ENCODE results near the gene PSMA7. TPM values are rescaled to one million over a fixed set of nuclear protein-coding genes. Genes with fewer than 3 reads are reported as not detected.

The PSMA7 gene
- total RNA-seq, 1 experiment from 2014 or later: 362 TPM

- no TSS peak for BruUV-seq (replicated peaks)
- DNase-seq (ENCODE audit: unreplicated experiment): peak; percentile 94
- Mint-ChIP-seq H3K4me1 (ENCODE audit: insufficient read depth, unreplicated experiment) (peaks cover 10% of the 10 kb centered on the region), H3K27me3 (ENCODE audit: insufficient read depth, unreplicated experiment) (no peaks in the 10 kb centered on the region), H3K27ac (ENCODE audit: low read depth, unreplicated experiment) (peak within 1 kb of the TSS; percentile 95), H3K4me3 (ENCODE audit: unreplicated experiment) (peak within 1 kb of the TSS; percentile 89), H3K36me3 (ENCODE audit: insufficient read depth, unreplicated experiment) (peaks cover 40% of the 10 kb centered on the region), H3K9me3 (ENCODE audit: unreplicated experiment) (no peaks in the 10 kb centered on the region)
- ChIA-PET POLR2A (interaction anchor here (0.7 to 7.9 kb wide), 27 partner anchors 13 to 244 kb away, joined by 3 to 124 read pairs (median 4); partner anchors contain the start of genes MTG2, OSBPL2, PSMA7 and SS18L1), CTCF (interaction anchor here (0.7 to 2.0 kb wide), 5 partner anchors 10 to 813 kb away, joined by 3 to 11 read pairs (median 6); no protein-coding TSS in a partner anchor)
- TF ChIP-seq, protein P1, sequence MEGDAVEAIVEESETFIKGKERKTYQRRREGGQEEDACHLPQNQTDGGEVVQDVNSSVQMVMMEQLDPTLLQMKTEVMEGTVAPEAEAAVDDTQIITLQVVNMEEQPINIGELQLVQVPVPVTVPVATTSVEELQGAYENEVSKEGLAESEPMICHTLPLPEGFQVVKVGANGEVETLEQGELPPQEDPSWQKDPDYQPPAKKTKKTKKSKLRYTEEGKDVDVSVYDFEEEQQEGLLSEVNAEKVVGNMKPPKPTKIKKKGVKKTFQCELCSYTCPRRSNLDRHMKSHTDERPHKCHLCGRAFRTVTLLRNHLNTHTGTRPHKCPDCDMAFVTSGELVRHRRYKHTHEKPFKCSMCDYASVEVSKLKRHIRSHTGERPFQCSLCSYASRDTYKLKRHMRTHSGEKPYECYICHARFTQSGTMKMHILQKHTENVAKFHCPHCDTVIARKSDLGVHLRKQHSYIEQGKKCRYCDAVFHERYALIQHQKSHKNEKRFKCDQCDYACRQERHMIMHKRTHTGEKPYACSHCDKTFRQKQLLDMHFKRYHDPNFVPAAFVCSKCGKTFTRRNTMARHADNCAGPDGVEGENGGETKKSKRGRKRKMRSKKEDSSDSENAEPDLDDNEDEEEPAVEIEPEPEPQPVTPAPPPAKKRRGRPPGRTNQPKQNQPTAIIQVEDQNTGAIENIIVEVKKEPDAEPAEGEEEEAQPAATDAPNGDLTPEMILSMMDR (IDR thresholded peaks at IDR 0.05; ENCODE audit: unreplicated experiment): no peak
- intact Hi-C loops (cut with micrococcal nuclease): loop anchor here (1.0 kb wide), 1 partner anchor 56 kb away; no protein-coding TSS in a partner anchor
Observed at GRCh38 chr20:62121776-62122653, 21.2 kb downstream of the PSMA7 start, which contains the start of gene LSM14B. Gene LSM14B (plus strand): TSS chr20:62122475. CDS start chr20:62122667, 192 bp downstream.

DNA sequence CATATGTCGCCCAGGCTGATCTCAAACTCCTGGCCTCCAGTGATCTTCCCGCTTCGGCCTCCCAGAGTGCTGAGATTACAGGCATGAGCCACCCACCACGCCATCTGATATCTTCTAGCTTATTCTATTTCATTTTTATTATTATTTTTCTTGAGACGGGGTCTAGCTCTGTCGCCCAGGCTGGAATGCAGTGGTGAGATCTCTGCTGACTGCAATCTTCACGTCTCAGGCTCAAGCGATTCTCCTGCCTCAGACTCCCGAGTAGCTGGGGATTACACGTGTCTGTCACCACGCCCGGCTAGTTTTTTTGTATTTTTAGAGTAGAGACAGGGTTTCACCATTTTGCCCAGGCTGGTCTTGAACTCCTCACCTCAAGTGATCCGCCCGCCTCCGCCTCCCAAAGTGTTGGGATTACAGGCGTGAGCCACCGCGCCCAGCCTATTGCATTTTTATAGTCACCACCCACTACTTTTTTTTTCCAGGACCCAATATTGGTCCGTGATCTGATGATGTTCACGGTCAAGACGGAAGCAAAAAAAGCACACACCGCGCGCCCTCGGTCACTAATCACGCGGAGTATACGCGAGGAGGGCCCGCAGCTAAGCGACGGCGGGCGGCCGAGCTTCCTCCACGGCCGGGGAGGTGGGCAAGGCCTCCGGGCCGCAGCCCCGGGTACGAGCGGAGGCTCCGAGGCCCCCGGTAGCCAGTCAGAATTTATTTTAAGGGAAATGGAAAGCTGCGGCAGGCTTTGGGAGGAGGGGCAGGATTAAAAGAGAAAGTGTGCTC lies 22.0 kb downstream of the PSMA7 start:
- intact Hi-C loops (cut with micrococcal nuclease): loop anchor here (1.0 kb wide), 1 partner anchor 55 kb away; no protein-coding TSS in a partner anchor
- CTCF ChIA-PET: interaction anchor here (0.5 to 2.0 kb wide), 6 partner anchors 9 to 621 kb away, joined by 3 to 11 read pairs (median 5); no protein-coding TSS in a partner anchor
- DNase-seq (ENCODE audit: unreplicated experiment): no peak

DNA sequence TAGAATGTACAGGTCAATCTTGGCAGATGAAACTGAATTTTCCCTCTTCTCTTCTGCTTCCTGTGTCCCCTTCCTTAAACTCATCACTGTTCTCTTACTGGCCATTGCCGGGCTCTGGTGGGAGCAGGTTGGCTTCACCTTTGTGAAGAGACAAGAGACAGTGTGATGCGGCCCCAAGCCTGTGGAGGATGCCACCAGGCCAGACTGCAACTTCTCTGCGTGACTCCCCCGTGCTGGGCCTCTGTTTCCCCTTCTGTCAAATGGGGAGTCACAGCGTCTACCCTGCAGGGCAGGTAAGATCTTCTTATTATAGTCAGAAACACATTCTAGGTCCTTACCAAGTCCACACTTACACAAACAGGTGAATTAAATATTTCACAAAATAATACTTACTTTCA lies 22.8 kb downstream of the PSMA7 start:
- Mint-ChIP-seq H3K36me3 (ENCODE audit: insufficient read depth, unreplicated experiment) (peaks cover 24% of the 10 kb centered on the region), H3K9me3 (ENCODE audit: unreplicated experiment) (no peaks in the 10 kb centered on the region), H3K27me3 (ENCODE audit: insufficient read depth, unreplicated experiment) (no peaks in the 10 kb centered on the region), H3K27ac (ENCODE audit: low read depth, unreplicated experiment) (no peak overlapping the region), H3K4me3 (ENCODE audit: unreplicated experiment) (no peak overlapping the region), H3K4me1 (ENCODE audit: insufficient read depth, unreplicated experiment) (peaks cover 10% of the 10 kb centered on the region)
- CTCF ChIA-PET: interaction anchor here (0.9 to 2.0 kb wide), 5 partner anchors 8 to 109 kb away, joined by 4 to 11 read pairs (median 6); no protein-coding TSS in a partner anchor
- intact Hi-C loops (cut with micrococcal nuclease): no loop called here
- no TSS peak for BruUV-seq (replicated peaks)
- DNase-seq (ENCODE audit: unreplicated experiment): no peak
- TF ChIP-seq, protein P1 (IDR thresholded peaks at IDR 0.05; ENCODE audit: unreplicated experiment): no peak
- POLR2A ChIA-PET: interaction anchor here (0.7 to 7.9 kb wide), 8 partner anchors 16 to 472 kb away, joined by 3 to 124 read pairs (median 15); partner anchors contain the start of genes MTG2, PSMA7, SS18L1 and TAF4

More for the DNA sequence above, 22.0 kb downstream of the PSMA7 start:
- TSS peak; percentile 77 for BruUV-seq (replicated peaks)
- Mint-ChIP-seq H3K4me3 (ENCODE audit: unreplicated experiment) (peak overlapping the region; percentile 89), H3K4me1 (ENCODE audit: insufficient read depth, unreplicated experiment) (peaks cover 10% of the 10 kb centered on the region), H3K27ac (ENCODE audit: low read depth, unreplicated experiment) (peak overlapping the region; percentile 95), H3K36me3 (ENCODE audit: insufficient read depth, unreplicated experiment) (peaks cover 32% of the 10 kb centered on the region), H3K27me3 (ENCODE audit: insufficient read depth, unreplicated experiment) (no peaks in the 10 kb centered on the region), H3K9me3 (ENCODE audit: unreplicated experiment) (no peaks in the 10 kb centered on the region)
- POLR2A ChIA-PET: interaction anchor here (0.7 to 7.9 kb wide), 29 partner anchors 13 to 473 kb away, joined by 3 to 124 read pairs (median 4); partner anchors contain the start of genes MTG2, OSBPL2, PSMA7 and SS18L1
- TF ChIP-seq, protein P1 (IDR thresholded peaks at IDR 0.05; ENCODE audit: unreplicated experiment): no peak
